GM18498 (cell line): ENCODE results near the gene FAM72D.
"Not testable (repeated sequence)": the region's sequence is repeated elsewhere in the genome, so short reads cannot be mapped to it uniquely, and the experiment has no call there.

Experiments used
- ATAC-seq: cut with Tn5 transposase; IDR thresholded peaks from one replicate; pipeline ENCODE4 v1.9.1; 2021; ENCODE audit warnings: mild to moderate bottlenecking, moderate library complexity; ENCODE audit not compliant: unreplicated experiment

FAM72D gene

GRCh38 chr1:145144264-145144913 lies 48.6 kb downstream of the FAM72D start:
- not testable (repeated sequence) for ATAC-seq

- not testable (repeated sequence) for ATAC-seq
Observed at GRCh38 chr1:145146308-145146707, 50.5 kb downstream of the FAM72D start.

DNA sequence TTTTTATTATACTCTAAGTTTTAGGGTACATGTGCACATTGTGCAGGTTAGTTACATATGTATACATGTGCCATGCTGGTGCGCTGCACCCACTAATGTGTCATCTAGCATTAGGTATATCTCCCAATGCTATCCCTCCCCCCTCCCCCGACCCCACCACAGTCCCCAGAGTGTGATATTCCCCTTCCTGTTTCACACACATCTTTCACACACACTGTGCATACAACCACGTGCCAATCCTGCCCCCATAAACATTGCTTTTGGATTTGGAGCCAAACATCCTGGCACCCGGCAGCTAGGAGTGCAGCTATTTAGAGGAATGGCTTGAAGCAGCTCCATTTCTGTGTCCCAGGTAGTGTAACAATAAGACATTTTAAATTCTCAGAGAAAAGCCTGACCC lies 51.4 kb downstream of the FAM72D start:
- ATAC-seq: not testable (repeated sequence)

GRCh38 chr1:145155421-145155820 lies 59.6 kb downstream of the FAM72D start:
- not testable (repeated sequence) for ATAC-seq

DNA sequence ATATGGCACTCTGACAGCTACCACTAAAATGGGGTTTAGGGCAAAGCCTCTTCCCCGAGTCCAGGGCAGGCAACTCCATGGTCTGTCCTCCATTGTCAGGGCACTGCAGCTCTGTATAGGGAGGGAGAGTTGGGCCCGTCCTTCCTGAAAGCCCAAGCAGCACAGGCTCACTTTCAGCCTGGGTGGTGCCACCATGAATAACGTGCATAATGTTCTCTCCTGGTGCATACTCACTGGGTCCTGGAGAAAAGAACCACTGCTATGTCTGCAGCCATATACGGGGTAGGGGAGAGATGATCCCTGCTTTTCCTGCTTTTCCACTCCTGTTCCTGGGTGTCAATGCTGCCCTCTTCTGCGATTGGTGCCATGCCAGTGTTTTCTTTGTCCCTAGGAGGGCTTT lies 60.1 kb downstream of the FAM72D start:
- ATAC-seq: not testable (repeated sequence)

GRCh38 chr1:145156891-145157610 lies 61.3 kb downstream of the FAM72D start:
- ATAC-seq: peak; percentile 45

GRCh38 chr1:145157715-145158114 lies 61.9 kb downstream of the FAM72D start:
- peak; percentile 53 for ATAC-seq

DNA sequence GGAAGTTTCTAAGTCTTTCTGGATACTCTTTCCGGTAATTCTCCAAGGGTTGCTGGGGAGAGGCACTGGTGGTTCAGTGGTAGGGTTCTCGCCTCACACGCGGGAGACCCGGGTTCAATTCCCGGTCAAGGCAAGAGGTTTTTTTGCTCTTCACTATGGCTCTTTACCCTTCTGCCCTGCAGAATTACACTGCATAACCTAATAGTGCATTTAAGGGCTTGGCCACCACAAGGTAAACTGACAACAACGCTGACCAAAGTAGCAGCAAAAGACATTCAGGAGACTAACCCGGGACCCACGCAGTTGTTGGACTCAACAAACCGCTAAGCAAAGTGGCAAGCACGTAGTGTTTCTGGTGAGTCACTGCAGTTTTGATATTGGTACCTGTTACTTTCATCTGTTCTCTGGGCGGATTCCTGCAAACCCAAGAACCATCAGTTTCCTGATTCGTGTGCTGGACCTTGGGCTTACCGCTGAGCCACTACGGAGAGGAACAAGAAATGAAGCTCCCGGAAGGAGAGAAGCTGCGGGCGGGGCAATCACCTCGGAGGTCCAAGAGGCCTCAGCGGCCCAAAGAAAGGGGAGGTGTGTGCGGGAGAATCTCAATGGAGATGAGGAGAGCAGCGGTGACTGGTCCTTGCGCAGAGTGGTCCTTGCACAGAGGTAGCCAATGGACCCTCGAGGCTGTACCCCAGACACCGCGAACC lies 65.4 kb downstream of the FAM72D start:
- ATAC-seq: not testable (repeated sequence)
